GM10266 (cell line): Measurements from ENCODE around the gene SRSF3.
"Not testable (repeated sequence)": the region's sequence is repeated elsewhere in the genome, so short reads cannot be mapped to it uniquely, and the experiment has no call there.

Experiments used
- DNase-seq: peaks from one replicate; pipeline ENCODE4 v3.0.0; 2012; ENCODE audit errors: extremely low spot score
- TF ChIP-seq, protein P1 (sequence below): IDR thresholded peaks from 2 replicates; pipeline ENCODE4 v1.5.1; 2012; ENCODE audit warnings: mild to moderate bottlenecking, low read depth; ENCODE audit not compliant: control insufficient read depth, insufficient read depth; ENCODE audit errors: missing control alignments

SRSF3 gene

DNA sequence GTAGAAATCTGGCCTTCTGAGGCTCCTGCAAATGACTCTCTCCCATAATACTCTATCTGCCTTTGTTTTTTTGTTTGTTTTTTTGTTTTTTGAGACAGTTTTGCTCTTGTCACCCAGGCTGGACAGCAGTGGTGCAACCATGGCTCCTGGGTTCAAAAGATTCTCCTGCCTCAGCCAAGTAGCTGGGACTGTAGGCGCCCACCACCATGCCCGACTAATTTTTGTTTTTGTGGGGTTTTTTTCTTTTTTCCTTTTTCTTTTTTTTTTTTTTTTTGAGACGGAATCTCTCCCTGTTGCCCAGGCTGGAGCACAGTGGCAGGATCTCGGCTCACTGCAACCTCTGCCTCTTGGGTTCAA, 30.3 kb upstream of the SRSF3 start:
- TF ChIP-seq, protein P1, sequence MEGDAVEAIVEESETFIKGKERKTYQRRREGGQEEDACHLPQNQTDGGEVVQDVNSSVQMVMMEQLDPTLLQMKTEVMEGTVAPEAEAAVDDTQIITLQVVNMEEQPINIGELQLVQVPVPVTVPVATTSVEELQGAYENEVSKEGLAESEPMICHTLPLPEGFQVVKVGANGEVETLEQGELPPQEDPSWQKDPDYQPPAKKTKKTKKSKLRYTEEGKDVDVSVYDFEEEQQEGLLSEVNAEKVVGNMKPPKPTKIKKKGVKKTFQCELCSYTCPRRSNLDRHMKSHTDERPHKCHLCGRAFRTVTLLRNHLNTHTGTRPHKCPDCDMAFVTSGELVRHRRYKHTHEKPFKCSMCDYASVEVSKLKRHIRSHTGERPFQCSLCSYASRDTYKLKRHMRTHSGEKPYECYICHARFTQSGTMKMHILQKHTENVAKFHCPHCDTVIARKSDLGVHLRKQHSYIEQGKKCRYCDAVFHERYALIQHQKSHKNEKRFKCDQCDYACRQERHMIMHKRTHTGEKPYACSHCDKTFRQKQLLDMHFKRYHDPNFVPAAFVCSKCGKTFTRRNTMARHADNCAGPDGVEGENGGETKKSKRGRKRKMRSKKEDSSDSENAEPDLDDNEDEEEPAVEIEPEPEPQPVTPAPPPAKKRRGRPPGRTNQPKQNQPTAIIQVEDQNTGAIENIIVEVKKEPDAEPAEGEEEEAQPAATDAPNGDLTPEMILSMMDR, result no peak

DNA sequence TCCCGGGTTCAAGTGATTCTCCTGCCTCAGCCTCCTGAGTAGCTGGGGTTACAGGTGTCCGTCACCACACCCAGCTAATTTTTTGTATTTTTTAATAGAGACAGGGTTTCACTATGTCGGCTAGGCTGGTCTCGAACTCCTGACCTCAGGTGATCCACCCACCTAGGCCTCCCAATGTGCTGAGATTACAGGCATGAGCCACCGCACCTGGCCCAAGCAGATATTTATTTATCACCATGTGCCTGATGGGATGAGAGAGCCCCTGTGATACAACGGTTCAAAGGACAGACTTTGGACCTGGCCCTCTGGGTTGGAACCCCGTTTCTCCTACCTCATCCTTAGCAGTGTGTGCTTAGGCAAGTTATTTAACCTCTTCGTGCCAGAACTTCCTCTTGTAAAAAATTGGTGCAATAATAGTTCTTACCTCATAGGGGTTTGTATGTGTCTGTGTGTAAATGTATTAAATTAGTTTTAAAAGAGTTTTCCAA, 27.7 kb upstream of the SRSF3 start:
- no peak for DNase-seq

More for the DNA sequence above, 30.3 kb upstream of the SRSF3 start:
- DNase-seq, result no peak

DNA sequence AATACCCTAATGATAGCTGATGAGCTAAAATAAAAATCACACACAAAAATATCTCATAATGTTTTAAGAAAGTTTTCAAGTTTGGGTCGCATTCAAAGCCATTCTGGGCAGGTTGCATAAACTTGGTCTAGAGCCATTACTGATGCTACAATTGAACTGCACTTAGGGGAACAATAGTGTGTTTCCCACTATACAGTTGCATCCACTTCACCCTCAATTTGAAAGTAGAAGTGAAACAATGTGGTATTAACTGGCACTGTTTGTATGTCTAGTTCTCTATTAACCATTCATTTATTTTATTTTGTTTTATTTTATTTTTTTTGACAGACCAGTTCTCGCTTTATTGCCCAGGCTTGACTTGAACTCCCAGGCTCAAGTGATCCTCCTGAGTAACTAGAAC, 23.9 kb upstream of the SRSF3 start:
- TF ChIP-seq, protein P1, result no peak
- DNase-seq, result no peak

More for the DNA sequence above, 27.7 kb upstream of the SRSF3 start:
- TF ChIP-seq, protein P1, result no peak

DNA sequence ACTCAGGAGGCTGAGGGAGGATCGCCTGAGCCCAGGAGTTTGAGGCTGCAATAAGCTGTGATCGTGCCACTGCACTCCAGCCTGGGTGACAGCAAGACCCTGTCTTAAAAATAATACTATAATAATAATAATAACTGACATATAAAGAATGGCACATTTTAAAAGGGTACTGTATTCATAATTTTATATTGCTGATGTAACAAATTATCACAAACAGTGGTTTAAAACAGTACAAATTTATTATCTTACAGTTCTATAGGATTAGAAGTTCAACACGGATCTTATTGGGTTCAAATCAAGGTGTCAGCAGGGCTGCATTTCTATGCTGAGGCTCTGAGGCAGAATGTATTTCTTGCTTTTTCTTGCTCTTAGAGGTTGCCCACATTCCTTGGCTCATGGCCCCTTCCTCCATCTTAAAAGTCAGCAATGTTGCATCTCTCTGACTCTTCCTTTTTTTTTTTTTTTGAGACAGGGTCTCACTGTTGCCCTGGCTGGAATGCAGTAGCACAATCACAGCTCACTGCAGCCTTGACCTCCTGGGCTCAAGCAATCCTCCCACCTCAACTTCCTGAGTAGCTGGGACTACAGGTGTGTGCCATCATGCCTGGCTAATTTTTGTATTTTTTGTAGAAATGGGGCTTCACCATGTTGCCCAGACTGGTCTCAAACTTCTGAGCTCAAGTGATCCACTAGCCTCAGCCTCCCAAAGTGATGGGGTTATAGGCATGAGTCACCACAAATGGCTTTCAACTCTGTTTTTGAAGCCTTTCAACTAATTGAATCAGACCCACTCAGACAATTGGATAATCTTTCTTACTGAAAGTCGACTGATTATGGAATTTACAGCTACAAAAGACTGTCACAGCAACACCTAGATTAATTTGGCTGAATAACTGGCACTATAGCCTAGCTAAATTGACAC, 22.8 kb upstream of the SRSF3 start:
- DNase-seq, result no peak
- TF ChIP-seq, protein P1, result no peak

DNA sequence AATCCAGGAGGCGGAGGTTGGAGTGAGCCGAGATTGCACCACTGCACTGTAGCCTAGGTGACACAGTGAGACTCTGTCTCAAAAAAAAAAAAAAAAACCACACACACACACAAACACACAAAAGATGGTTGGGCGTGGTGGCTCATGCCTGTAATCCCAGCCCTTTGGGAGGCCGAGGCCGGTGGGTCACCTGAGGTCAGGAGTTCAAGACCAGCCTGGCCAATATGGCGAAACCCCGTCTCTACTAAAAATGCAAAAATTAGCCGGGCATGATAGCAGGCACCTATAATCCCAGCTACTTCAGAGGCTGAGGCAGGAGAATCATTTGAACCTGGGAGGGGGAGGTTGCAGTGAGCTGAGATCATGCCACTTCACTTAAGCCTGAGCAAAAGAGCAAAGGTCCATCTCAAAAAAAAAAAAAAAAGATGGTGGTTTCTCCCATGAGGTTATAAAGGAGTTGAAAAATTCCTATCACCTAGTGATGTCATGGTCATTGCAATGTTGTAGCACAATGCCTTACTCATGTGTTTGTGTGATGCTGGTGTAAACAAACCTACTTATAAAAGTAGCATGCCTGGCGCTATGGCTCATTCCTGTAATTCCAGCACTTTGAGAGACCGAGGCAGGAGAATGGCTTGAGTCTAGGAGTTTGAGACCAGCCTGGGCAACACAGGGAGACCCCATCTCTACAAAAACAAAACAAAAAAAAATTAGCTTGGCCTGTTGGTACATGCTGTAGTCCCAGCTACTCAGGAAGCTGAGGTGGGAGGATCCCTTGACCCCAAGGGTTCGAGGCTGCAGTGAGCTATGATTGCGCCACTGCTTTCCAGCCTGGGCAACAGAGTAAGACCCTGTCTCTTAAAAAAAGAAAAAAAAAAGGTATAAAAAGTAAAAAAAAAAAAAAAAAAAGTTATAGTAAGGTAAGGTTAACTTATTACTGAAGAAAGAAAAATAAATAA, 21.5 kb upstream of the SRSF3 start:
- not testable (repeated sequence) for DNase-seq

DNA sequence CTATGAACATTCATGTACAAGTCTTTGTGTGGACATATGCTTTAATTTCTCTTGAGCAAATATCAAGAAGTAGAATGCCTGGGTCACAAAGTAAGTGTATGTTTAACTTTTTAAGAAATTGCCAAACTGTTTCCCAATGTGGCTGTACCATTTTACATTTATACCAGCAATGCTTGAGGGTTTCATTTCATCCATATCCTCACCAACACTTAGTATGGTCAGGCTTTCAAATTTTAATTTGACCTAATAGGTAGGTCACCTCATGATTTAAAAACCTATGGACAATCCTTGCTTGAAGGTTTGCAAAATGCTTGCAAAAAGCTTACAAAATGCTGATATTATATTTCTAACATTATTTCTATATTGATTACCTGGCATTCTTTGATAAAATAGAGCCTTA, 19.5 kb upstream of the SRSF3 start:
- DNase-seq, result no peak
- TF ChIP-seq, protein P1, result no peak

DNA sequence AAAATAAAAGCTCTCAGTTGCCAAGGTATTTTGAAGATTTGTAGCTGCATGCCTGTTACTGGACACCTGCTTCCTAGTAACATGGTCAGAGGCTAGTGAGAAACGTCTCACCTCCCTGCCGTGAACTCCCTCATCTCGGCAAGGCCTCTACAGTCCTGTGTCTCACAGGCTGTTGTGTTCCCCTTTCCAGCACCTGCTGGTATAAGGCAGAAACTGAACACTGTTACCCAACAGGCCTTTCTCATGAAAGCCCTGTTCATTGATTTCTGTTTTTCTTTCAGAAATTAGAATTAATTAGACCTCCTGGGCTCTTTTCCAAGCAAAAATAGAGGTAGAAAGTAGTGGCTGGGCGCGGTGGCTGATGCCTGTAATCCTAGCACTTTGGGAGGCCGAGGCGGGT, 17.6 kb upstream of the SRSF3 start:
- no peak for DNase-seq
- TF ChIP-seq, protein P1, result no peak
